CD4-positive, CD25-positive, alpha-beta regulatory T cell (primary cell): Measurements from ENCODE around the gene VPS39. TPM values are rescaled to one million over a fixed set of nuclear protein-coding genes. Genes with fewer than 3 reads are reported as not detected.

Experiments used
- ATAC-seq, 2 donors: fragments of 150-1000 bp; cut with Tn5 transposase; one replicate each; pipeline ENCODE4 v1.10.0; 2021; ENCODE audit warnings: low read depth in 2 of 2, moderate number of reproducible peaks in 2 of 2, moderate library complexity in 1 of 2
- DNase-seq, 3 donors: peaks; one replicate each; pipeline versions ENCODE4 v3.0.0 to v3.0.0-alpha.2; 2012 to 2022; ENCODE audit warnings: mixed read lengths in 1 of 3
- H3K27ac ChIP-seq: one replicate; pipeline ENCODE4 v1.7.0; 2013; ENCODE audit warnings: mild to moderate bottlenecking, low read length; ENCODE audit not compliant: insufficient read depth, poor library complexity, severe bottlenecking
- H3K27me3 ChIP-seq: one replicate; pipeline ENCODE4 v1.7.0; 2013; ENCODE audit warnings: low read length; ENCODE audit not compliant: control insufficient read depth, insufficient read depth
- H3K36me3 ChIP-seq: one replicate; pipeline ENCODE4 v1.7.0; 2013; ENCODE audit warnings: mild to moderate bottlenecking, low read length, moderate library complexity; ENCODE audit not compliant: control insufficient read depth, insufficient read depth
- H3K4me1 ChIP-seq: 2 replicates; pipeline ENCODE4 v1.7.0; 2013; ENCODE audit warnings: mild to moderate bottlenecking, low read length; ENCODE audit not compliant: insufficient read depth, control insufficient read depth, poor library complexity, severe bottlenecking
- H3K4me3 ChIP-seq: one replicate; pipeline ENCODE4 v1.7.0; 2013; ENCODE audit warnings: low read depth, mild to moderate bottlenecking, low read length, moderate library complexity
- H3K9me3 ChIP-seq, 2 experiments: 1 replicate in 1 of 2; 2 replicates in 1 of 2; pipeline ENCODE4 v1.7.0; 2013; ENCODE audit warnings: low read length in 2 of 2, mild to moderate bottlenecking in 1 of 2, moderate library complexity in 1 of 2; ENCODE audit not compliant: control insufficient read depth in 2 of 2
- H3K27ac Mint-ChIP-seq, 3 donors: one replicate each; pipeline ENCODE4 v1.8.0; 2020 to 2022; ENCODE audit warnings: mild to moderate bottlenecking in 3 of 3, mixed read lengths in 3 of 3, moderate library complexity in 2 of 3
- H3K27me3 Mint-ChIP-seq: one replicate; pipeline ENCODE4 v1.8.0; 2022; ENCODE audit warnings: mild to moderate bottlenecking, mixed read lengths
- H3K36me3 Mint-ChIP-seq: one replicate; pipeline ENCODE4 v1.8.0; 2020; ENCODE audit warnings: mixed read lengths
- H3K4me1 Mint-ChIP-seq, 4 donors: one replicate each; pipeline ENCODE4 v1.8.0; 2020 to 2022; ENCODE audit warnings: mixed read lengths in 4 of 4, mild to moderate bottlenecking in 1 of 4
- H3K4me3 Mint-ChIP-seq, 4 donors: one replicate each; pipeline ENCODE4 v1.8.0; 2020 to 2022; ENCODE audit warnings: mild to moderate bottlenecking in 4 of 4, mixed read lengths in 4 of 4, moderate library complexity in 3 of 4
- H3K9me3 Mint-ChIP-seq, 7 donors: one replicate each; pipeline ENCODE4 v1.8.0; 2020 to 2022; ENCODE audit warnings: mixed read lengths in 7 of 7, mild to moderate bottlenecking in 3 of 7, moderate library complexity in 2 of 7
- polyA plus RNA-seq, 4 donors: library from polyadenylated mRNA; unstranded; fragments of 300-500 nt; fragmentation: Illumina TruSeq; gene quantifications; one replicate each; pipeline ENCODE4 v1.2.3, GENCODE V29; 2021
- total RNA-seq: library from RNA; stranded (reverse); gene quantifications from one replicate; pipeline ENCODE4 v1.2.3, GENCODE V29; 2022

Gene VPS39
- total and polyA plus RNA-seq, 5 donors from 2014 or later = 28.3 to 121 (median 29.2) TPM

DNA sequence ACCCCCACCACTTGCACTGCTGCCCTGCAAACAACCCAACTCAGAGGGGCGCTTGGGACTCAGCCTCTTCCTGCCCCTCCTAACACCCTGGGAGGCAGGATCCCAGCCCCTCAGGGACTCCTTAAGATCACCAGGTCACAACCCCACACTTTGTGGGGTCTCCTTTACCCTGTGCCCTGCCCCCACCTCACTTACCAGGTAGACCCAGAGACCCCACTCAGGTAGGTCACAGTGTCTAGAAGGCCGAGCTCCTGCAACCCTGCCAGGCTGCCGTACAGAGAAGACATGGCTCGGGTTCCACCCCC, 60.7 kb downstream of the VPS39 start:
- Histone ChIP-seq H3K27ac (no peak overlapping the region), H3K4me3 (no peak overlapping the region), H3K36me3 (no peaks in the 10 kb centered on the region), H3K27me3 (no peaks in the 10 kb centered on the region), H3K9me3 (no peaks in the 10 kb centered on the region), H3K4me1 (no peaks in the 10 kb centered on the region)
- peak overlapping the region in 1 of 4 donors; percentile 87 for H3K4me3 Mint-ChIP-seq
- DNase-seq (no peak), ATAC-seq (no peak)
- H3K27me3 Mint-ChIP-seq = peaks cover 10% of the 10 kb centered on the region
- H3K36me3 Mint-ChIP-seq = no peaks in the 10 kb centered on the region
- H3K4me1 Mint-ChIP-seq = no peaks in the 10 kb centered on the region
- no peak overlapping the region for H3K27ac Mint-ChIP-seq
- no peaks in the 10 kb centered on the region for H3K9me3 Mint-ChIP-seq

DNA sequence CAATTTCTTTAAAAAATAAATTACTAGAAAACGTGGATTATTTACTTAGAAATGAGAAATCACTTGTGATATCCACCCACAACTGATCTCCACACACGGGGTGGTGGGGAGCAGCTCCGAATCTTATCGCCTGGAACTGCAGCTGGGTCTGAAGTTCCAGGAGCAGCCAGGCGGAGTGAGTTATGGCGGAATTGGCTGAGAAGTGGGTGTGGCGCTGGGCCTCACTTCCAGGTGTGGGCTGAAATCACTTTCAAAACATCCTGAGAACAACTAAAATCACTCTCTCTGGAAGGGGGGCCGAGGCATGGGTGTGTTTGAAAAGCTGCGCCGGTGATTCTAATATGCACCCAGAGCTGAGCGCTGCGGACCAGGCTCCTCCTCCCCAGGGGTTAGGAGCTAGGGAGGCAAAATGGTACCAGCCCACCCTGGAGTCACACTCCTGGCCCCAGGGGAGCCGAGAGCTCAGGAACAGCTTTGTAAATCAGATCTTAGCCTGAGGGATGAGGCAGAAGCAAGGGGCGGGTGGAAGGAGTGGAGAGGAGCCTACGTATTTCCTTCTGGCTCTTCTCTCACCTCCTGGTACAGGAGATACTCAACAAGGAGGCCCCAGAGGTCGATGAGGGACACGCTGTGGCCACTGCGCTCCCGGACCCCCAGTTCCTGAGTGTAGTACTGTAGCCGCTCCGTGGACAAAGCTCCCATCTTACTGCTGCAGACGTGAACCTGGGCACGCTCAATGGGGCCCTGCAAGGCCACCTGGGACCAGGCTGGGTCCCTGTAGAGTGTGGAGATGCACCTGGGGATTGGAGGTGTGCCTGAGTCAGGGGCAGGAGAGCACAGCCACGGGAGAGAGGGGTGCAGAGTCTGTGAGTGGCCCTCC, 61.3 kb downstream of the VPS39 start:
- Mint-ChIP-seq H3K4me3 (no peak overlapping the region), H3K9me3 (peaks cover 0 to 1% (median 0%) of the 10 kb centered on the region in 7 donors), H3K27ac (no peak overlapping the region), H3K4me1 (no peaks in the 10 kb centered on the region), H3K36me3 (no peaks in the 10 kb centered on the region), H3K27me3 (peaks cover 10% of the 10 kb centered on the region)
- Histone ChIP-seq H3K4me1 (no peaks in the 10 kb centered on the region), H3K4me3 (no peak overlapping the region), H3K27me3 (no peaks in the 10 kb centered on the region), H3K36me3 (no peaks in the 10 kb centered on the region), H3K27ac (no peak overlapping the region), H3K9me3 (no peaks in the 10 kb centered on the region)
- ATAC-seq (no peak), DNase-seq (no peak)

DNA sequence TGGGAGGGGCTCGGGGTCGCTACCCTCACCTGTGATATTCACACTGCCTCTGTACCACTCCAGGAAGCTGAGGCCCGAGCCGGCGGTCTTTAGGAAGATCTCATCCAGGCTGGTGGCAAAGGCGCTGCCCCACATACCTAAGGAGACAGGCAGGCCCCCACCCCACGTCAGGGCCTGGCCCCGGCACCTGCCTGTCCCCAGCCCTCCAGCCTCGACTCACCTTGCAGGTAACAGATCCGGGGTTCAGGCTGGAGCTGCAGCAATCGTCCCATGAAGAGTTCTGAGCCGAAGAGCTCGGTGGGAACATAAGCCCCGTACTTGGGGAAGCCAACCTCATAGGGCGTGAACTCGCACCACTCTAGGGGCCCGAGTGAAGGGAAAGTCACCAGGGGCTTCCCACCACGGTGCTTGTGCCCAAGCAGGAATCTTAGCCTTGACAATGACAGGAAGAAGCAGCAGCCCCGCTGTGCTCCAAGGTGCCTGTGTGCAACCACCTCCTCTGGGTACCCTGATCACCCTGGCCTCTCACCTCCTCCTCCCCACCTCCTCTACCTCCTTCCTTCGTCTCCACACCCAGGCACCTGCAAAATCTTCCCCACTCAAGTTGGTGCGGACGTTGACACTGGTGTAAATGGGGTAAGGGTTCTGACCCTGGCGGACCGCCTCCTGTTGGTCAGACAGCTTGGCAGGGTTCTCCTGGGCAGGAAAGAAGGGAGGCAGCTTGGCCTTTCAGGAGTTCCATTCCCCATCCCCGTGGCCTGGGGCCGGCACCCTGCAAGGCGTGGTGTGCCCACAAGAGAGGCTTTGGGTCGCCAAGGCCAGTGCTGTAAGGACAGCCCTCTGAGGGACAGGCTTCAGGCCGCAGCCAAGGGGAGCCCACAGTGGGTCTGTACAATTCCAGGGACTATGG, 62.3 kb downstream of the VPS39 start:
- H3K27ac Mint-ChIP-seq = no peak overlapping the region
- H3K27me3 Mint-ChIP-seq = peaks cover 10% of the 10 kb centered on the region
- H3K36me3 Mint-ChIP-seq = no peaks in the 10 kb centered on the region
- Histone ChIP-seq H3K36me3 (no peaks in the 10 kb centered on the region), H3K4me1 (no peaks in the 10 kb centered on the region), H3K27ac (no peak overlapping the region), H3K27me3 (no peaks in the 10 kb centered on the region), H3K9me3 (no peaks in the 10 kb centered on the region), H3K4me3 (no peak overlapping the region)
- H3K9me3 Mint-ChIP-seq = peaks cover 0 to 2% (median 0%) of the 10 kb centered on the region in 7 donors
- ATAC-seq = no peak
- no peak for DNase-seq
- no peak overlapping the region for H3K4me3 Mint-ChIP-seq
- no peaks in the 10 kb centered on the region for H3K4me1 Mint-ChIP-seq

DNA sequence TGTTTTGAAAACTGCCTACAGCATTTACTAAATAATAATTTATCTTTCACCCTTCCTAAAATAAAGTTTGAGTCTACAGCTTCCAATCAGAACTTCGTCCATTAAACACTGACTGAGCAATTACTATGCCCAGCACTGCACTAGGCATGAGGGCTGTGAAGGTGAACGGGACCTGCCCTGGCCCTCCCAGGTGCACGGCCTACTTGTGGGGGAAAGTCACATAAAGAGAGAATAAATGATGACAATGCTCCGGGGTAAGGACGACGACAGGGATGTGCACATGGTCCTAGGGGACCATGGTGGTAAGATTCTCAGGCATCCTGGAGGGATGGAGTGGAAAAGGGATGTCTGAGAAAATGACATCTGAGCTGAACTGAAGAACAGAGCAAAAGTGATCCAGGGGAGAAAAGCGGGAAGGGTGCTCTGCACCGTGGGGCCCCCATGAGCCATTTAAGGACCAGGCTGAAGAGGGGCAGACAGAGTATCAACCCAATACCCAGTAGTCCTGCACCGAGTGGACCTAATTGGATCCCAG, 63.2 kb downstream of the VPS39 start:
- no peaks in the 10 kb centered on the region for H3K36me3 Mint-ChIP-seq
- peaks cover 10% of the 10 kb centered on the region for H3K27me3 Mint-ChIP-seq
- H3K9me3 Mint-ChIP-seq = peaks cover 0 to 2% (median 0%) of the 10 kb centered on the region in 7 donors
- Histone ChIP-seq H3K9me3 (no peaks in the 10 kb centered on the region), H3K4me3 (no peak overlapping the region), H3K27ac (no peak overlapping the region), H3K27me3 (no peaks in the 10 kb centered on the region), H3K4me1 (no peaks in the 10 kb centered on the region), H3K36me3 (no peaks in the 10 kb centered on the region)
- no peak overlapping the region for H3K4me3 Mint-ChIP-seq
- no peak overlapping the region for H3K27ac Mint-ChIP-seq
- no peak for DNase-seq
- no peaks in the 10 kb centered on the region for H3K4me1 Mint-ChIP-seq
- ATAC-seq = no peak

DNA sequence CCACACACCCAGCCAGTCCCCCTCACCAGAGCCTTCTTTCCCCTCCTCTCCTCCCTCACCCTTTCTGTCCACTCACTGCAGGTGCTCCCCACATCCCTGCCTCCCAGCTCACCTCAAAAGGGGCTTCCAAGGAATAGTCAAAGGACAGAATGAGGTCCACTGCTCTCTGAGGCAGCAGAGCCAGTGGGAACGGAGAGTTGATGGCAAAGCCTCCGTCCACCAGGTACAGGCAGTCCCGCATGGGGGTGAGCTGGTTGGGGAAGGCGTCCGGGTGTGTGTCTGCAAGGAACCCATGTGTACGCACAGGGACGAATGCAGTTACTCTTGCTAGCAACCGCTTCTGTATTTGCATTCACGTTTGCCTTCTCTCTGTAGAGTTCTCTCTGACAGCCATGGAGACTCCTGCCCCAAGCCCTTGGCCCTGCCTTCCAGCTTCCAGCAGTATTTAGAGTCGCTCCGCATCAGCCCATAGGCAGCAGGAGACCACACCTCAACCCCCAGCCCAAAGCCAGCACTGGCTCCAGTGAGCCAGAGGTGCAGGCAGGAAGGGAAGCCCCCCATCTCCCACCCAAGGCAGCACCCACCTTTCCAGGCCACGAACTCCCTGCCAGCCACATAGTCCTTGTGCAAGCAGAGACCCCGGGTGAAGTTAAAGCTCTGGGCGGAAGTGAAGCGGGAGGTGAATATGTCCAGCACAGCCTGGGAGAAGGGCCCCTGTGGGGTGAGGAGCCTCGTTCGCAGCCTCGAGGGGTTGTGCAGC, 64.1 kb downstream of the VPS39 start:
- peaks cover 14% of the 10 kb centered on the region for H3K27me3 Mint-ChIP-seq
- H3K27ac ChIP-seq = no peak overlapping the region
- H3K4me1 ChIP-seq = no peaks in the 10 kb centered on the region
- H3K4me3 ChIP-seq = no peak overlapping the region
- peaks cover 0 to 2% (median 0%) of the 10 kb centered on the region in 7 donors for H3K9me3 Mint-ChIP-seq
- no peaks in the 10 kb centered on the region for H3K4me1 Mint-ChIP-seq
- DNase-seq (no peak), ATAC-seq (no peak)
- H3K4me3 Mint-ChIP-seq = no peak overlapping the region
- H3K36me3 ChIP-seq = no peaks in the 10 kb centered on the region
- H3K27ac Mint-ChIP-seq = no peak overlapping the region
- H3K36me3 Mint-ChIP-seq = no peaks in the 10 kb centered on the region
- H3K27me3 ChIP-seq = no peaks in the 10 kb centered on the region
- H3K9me3 ChIP-seq = no peaks in the 10 kb centered on the region

DNA sequence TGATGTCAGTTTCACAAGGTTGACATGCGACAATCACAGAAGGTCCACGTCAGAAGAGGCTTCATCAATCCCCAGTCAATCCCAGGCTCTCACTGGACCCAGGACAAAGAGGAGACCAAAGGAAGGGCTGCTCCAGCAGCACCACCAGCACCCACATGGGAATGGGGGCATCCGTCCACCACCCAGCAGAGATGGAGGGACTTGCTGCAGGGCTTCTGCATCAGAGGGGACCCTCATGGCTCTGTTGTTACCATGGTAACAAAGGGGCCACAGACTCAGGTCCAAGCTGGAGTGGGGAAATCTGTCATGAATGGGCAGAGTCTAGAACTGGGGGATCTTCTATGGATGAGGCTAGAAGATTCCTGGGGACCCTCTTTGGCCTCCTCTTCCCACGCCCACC, 64.7 kb downstream of the VPS39 start:
- Histone ChIP-seq H3K9me3 (no peaks in the 10 kb centered on the region), H3K4me1 (no peaks in the 10 kb centered on the region), H3K27ac (no peak overlapping the region), H3K4me3 (no peak overlapping the region), H3K36me3 (no peaks in the 10 kb centered on the region), H3K27me3 (no peaks in the 10 kb centered on the region)
- no peak overlapping the region for H3K27ac Mint-ChIP-seq
- H3K27me3 Mint-ChIP-seq = peaks cover 14% of the 10 kb centered on the region
- no peak overlapping the region for H3K4me3 Mint-ChIP-seq
- no peaks in the 10 kb centered on the region for H3K4me1 Mint-ChIP-seq
- peaks cover 0 to 2% (median 0%) of the 10 kb centered on the region in 7 donors for H3K9me3 Mint-ChIP-seq
- DNase-seq (no peak), ATAC-seq (no peak)
- no peaks in the 10 kb centered on the region for H3K36me3 Mint-ChIP-seq
